Skeletal muscle cell (primary cell): ENCODE measurements around the gene SCO1.

Source experiments
- DNase-seq: peaks from one replicate; pipeline ENCODE4 v3.0.0-alpha.2; 2010; ENCODE audit warnings: low read depth
- H3K4me3 ChIP-seq: 2 replicates; pipeline ENCODE4 v1.5.1; 2011; ENCODE audit warnings: low read depth, mild to moderate bottlenecking, control low read depth, low read length, moderate library complexity

The SCO1 gene

DNA sequence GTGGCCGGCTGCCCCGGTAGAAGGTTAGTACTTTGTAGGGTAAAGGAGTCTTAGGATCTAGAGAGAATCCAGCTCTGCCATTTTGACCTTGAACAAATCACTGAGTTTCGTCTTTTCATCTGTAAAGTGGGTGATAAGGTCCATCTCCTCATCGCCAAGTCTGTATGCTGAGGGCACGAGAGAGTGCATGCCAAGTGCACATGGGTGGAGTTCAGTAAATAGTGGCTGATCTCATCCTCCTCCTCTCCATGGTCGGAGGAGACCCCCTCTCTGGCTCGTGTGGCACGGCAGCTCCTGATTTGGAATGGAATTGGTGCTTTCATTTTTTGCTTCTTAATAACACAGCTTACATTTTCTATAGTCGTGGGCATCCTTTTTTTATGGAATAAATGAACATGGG is 70.9 kb downstream of the SCO1 start:
- H3K4me3 ChIP-seq = no peak overlapping the region
- no peak for DNase-seq

DNA sequence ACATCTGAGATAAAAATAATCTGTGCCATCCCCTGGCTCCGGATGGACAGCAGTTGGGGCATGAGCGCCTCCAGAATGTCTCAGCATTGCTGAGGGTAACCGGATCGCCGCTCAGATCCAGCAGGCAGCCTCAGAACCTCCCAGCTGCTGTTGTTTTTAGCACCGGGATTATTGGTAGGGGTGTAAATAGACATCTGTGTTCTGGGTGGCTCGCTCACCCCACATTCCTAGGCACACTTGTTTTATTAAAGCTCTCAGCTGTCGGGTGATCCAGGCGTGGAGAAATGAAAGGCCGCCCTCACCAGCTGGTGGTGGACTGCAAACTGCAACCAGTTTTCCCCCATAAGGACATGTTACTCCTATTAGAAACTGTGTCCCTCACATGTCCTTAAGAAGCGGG is 72.4 kb downstream of the SCO1 start:
- DNase-seq = peak; percentile 41
- no peak overlapping the region for H3K4me3 ChIP-seq

DNA sequence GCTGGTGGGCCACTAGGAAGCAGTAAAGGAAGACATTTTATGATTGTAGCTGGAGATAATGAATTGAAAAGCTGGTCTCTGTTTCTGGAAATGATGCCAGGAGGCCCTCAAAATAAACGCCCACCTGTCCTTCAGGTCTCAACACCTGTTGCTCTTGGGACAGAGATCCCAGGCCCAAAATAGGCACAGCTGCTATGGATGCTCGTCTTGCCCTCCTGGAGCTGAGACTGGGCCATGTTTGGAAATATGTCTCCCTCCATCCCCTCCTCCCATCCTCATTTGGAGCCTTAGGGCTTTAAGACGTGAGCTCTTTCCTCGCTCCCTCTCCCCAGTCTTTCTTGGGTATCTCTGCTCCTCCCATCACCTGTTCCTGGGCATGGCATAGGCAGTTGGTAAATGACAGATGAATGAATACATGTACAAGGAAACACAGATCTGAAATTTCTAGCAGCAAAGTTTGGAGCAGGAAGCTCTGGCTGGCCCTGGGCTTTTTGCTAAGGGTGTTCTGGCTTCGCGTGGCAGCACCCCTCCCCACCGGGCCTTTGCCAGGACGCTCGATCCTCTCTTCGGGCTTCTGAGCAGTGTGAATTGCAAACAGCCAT is 73.5 kb downstream of the SCO1 start:
- H3K4me3 ChIP-seq = no peak overlapping the region
- no peak for DNase-seq

DNA sequence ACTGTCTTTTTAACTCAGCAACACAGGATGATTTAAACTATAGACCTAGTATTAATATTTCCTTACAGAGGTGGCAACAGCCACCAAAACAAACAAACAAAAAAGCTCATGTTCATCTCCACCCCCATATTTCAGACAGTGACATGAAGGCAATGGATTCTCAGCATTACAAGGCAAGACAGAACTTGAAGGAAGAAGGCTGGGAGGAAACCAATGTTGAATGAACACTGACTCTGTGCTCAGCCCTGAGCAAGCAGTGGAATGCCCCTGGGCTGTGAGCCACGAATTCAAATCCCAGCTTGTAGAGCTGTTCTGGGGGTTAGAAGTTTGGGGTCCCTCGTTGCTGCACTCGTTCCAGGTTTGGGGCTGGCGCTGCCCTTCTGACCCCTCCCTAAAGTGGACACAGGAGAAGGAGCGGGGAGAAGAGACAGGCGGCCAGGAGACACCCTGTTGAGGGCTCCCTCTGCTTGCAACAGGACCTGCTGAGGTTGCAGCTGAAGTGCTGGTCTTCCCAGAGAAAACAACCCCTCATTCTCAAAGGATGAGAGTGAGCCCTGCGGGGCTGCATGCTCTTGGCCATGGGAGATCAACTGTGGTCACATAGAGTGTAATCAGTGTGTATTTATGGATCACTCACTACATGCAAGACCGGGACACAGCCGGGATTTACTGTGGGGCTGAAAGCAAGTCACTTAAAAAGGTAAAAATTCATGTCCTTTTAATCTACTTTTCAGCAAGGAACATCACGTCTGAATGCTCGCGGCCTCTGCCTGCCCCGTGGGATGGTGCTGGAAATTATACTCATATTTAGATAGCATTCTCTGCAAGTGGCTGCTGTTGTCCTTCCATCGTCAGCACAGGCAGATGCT is 74.5 kb downstream of the SCO1 start:
- DNase-seq = no peak
- no peak overlapping the region for H3K4me3 ChIP-seq
